CD4-positive, alpha-beta T cell treated with Interleukin-10 for 1 hour (primary cell): ENCODE data around the gene PHOX2A.
"Not testable (repeated sequence)": the region's sequence is repeated elsewhere in the genome, so short reads cannot be mapped to it uniquely, and the experiment has no call there.

Source experiments
- DNase-seq: peaks from one replicate; pipeline ENCODE4 v3.0.0-alpha.2; 2020

The PHOX2A gene

DNA sequence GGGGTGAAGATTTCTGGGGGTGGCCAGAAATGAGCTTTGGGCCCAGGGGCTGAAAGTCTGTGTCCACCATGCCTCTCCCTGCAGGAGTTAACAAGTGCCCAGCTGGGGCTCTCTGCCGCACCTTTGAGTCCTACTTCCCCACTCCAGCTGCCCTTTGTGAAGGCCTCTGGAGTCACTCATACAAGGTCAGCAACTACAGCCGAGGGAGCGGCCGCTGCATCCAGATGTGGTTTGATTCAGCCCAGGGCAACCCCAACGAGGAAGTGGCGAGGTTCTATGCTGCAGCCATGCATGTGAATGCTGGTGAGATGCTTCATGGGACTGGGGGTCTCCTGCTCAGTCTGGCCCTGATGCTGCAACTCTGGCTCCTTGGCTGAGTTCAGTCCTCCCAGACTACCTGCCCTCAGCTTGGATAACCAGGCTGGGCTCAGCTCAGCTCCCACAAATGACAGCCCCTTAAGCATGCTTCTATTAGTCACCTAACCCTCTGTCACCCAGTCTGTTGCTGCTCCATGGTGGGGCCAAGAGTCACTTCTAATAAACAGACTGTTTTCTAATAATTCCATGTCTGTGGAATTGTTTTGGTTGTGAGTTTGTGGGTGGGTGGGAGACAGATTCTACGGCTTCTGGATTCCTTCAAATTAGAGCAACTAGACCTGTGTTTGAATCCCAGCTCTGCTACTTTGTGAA, 22.4 kb downstream of the PHOX2A start:
- DNase-seq = no peak

DNA sequence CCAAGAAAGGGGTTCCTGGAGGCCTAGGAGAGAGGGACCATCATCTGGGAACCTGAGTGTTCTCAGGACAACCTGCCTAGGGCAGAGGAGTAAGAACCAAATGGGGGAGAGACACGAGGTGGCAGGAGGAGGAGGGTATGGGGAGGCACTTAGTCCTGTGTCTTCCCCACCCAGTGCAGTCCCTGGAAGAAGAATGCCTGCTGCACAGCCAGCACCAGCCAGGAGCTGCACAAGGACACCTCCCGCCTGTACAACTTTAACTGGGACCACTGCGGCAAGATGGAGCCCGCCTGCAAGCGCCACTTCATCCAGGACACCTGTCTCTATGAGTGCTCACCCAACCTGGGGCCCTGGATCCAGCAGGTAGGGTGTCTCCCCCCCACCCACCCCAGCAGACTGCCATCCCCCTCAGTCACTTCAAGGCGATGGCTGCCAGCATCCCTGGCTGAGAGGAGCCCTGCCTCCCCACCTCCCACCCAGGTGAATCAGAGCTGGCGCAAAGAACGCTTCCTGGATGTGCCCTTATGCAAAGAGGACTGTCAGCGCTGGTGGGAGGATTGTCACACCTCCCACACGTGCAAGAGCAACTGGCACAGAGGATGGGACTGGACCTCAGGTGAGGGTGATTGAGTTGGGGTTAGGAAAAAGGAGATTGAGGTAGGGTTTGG, 23.1 kb downstream of the PHOX2A start:
- DNase-seq = no peak

DNA sequence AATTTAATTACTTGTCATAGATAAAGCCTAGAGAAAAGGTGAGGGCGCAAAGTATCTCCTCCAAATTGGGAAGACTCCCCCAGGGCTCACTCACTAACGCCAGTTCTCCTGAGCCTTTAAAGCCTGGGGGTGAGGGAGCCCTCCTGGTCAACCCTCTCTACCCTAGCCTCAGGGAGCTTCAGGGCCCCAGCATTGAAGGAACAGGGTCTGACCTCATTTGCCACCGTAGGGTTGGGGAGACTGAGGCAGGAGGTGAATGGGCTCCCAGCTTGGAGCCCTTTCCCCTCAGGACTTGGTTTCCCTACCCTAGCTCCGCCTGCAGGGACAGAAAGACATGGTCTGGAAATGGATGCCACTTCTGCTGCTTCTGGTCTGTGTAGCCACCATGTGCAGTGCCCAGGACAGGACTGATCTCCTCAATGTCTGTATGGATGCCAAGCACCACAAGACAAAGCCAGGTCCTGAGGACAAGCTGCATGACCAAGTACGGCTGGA, 25.7 kb downstream of the PHOX2A start:
- DNase-seq = no peak

DNA sequence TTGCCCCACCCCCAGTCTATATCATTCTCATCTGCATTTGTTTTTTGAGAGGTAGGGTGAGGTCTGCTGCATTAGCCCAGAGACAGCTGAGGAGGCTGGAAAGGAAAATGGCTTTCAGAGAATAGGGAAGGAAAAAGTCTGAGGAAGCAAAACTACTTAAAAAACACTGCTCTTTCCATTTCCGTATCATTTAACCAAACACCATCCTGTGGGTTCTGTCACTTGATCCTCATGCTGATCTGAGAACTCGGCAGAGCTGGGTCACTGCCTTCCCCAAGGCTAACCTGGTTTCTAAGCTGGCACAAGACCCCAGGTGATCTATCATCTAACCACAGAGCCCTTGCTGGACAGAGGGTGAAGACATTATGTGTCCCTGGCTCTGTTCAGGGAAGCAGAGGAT, 26.1 kb downstream of the PHOX2A start:
- DNase-seq = no peak

DNA sequence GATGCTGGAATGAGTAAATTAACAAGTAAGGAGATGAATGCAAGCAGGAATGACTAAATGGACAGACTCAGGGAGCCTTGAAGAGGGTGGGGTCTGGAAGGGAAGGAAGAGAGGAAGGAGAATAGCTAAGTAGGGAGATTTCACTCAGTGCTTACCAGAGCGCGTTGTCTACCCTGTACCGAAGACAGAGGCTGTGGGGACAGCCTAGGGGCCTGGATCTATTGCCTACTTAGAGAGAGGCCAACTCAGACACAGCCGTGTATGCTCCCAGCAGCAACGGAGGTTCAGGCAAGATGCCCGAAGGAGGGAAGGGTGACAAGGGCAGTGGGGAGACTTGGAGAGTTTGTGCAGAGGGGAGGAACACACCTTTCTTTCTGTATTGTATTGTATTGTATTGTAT, 27.3 kb downstream of the PHOX2A start, which contains the start of gene FOLR2:
Gene FOLR2 (plus strand): TSS at position 157 of the 400 bp plus-strand sequence. CDS start 1,791 bp downstream, outside the sequence.
- no peak for DNase-seq

DNA sequence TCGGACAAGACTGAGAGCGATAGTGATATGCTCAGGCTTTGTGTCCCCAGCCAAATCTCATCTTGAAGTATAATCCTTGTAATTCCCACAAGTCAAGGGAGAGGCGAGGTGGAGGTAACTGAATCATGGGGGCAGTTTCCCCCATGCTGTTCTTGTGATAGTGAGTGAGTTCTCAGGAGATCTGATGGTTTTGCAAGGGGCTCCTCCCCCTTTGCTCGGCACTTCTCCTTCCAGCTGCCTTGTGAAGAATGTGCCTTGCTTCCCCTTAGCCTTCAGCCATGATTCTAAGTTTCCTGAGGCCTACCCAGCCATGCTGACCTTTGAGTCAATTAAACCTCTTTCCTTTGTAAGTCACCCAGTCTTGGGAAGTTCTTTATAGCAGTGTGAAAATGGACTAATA, 34.9 kb downstream of the PHOX2A start:
- DNase-seq = no peak

DNA sequence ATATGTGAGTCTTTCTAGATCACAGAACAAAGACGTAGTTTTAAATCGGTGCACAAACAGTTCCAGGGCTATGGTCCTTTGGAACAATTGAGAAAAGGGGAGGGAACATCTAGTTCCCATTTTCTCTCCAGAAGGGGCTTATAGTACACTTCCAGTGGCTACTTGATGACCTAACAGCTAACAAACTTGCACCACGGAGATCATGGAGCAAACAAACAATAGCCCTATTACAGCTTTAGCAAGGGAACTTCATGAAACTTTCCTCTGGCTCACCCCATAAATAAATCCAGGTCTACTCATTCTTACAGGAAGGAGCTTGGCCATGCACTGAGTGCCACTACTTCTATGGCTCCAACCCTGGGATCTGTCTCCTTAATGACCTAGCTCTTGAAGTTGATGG, 35.7 kb downstream of the PHOX2A start:
- no peak for DNase-seq

DNA sequence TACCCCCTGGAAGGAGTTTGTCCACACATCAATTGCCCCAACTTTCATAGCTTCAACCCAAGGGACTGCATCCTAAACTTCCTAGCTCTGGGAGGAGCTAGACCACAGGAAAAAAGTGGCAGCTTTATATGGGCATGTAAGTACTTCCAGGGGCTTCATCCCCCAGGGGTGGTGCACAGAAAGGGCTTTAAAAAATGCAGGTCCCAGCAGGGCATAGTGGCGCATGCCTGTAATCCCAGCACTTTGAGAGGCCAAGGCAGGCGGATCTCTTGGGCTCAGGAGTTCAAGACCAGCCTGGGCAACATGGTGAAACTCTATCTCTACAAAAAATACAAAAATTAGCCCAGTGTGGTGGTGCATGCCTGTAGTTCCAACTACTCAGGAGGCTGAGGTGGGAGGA, 37.2 kb downstream of the PHOX2A start:
- not testable (repeated sequence) for DNase-seq

DNA sequence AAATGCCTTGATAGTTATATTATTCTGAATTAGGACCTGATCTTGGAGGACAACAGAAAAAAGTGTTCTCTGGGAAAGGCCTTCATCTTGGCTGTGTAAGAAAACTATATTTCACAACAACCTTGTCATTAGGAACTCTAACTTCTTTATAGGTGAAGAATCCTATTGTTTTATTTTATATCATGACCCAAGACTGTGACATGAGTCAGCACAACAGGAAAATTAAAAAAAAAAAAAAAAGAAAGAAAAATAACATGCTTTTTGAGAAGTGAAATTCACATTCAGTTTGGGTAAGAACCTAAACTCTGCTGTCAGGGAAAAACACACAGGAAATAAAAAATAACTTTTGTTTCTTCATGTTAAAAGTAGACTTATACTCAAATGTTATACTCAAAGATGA, 39.1 kb downstream of the PHOX2A start:
- DNase-seq = no peak

DNA sequence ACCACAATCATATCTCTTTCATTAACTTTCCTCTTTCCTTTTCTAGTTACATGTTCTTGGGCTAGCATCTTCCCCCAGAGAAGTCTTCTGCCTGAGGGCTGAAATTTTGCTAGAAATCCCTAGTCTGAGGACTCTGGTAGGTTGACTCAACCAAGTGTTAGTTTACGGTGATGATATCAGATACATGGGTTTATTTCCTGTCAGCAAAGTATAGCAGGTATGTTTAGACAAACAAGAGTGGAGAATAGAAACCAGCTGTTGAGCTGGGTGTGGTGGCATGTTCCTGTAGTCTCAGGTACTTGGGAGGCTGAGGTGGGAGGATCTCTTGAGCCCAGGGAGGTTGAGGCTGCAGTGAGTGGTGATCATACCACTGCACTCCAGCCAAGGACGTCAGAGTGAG, 40.8 kb downstream of the PHOX2A start:
- DNase-seq = no peak

DNA sequence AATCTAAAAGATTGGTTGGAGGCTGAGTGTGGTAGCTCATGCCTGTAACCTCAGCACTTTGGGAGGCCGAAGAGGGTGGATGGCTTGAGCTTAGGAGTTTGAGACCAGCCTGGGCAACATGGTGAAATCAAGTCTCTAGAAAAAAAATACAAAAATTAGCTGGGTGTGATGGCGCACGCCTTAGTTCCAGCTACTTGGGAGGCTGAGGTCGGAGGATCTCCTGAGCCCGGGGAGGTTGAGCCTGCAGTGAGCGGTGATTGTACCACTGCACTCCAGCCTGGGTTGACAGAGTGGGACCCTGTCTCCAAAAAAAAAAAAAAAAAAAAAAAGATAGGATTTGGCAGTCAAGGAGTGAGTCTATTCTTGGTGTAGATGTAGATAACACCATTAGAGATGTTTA, 41.4 kb downstream of the PHOX2A start:
- no peak for DNase-seq

DNA sequence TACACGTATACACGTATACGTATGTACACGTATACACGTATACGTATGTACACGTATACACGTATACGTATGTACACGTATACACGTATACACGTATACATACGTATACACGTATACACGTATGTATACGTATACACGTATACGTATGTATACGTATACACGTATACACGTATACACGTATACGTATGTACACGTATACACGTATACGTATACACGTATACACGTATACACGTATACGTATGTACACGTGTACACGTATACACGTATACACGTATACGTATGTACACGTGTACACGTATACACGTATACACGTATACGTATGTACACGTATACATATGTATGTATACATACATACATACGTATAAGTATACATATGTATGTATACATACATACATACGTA, 42.5 kb downstream of the PHOX2A start:
- DNase-seq = not testable (repeated sequence)

DNA sequence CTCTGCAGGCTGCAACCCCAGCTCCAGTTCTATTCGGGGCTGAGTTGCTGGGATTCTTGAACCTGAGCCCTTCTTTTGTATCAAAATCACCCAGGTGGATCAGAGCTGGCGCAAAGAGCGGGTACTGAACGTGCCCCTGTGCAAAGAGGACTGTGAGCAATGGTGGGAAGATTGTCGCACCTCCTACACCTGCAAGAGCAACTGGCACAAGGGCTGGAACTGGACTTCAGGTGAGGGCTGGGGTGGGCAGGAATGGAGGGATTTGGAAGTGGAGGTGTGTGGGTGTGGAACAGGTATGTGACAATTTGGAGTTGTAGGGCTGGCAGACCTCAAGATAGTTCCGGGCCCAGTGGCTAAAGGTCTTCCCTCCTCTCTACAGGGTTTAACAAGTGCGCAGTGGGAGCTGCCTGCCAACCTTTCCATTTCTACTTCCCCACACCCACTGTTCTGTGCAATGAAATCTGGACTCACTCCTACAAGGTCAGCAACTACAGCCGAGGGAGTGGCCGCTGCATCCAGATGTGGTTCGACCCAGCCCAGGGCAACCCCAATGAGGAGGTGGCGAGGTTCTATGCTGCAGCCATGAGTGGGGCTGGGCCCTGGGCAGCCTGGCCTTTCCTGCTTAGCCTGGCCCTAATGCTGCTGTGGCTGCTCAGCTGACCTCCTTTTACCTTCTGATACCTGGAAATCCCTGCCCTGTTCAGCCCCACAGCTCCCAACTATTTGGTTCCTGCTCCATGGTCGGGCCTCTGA, 48.3 kb downstream of the PHOX2A start:
- DNase-seq = no peak

DNA sequence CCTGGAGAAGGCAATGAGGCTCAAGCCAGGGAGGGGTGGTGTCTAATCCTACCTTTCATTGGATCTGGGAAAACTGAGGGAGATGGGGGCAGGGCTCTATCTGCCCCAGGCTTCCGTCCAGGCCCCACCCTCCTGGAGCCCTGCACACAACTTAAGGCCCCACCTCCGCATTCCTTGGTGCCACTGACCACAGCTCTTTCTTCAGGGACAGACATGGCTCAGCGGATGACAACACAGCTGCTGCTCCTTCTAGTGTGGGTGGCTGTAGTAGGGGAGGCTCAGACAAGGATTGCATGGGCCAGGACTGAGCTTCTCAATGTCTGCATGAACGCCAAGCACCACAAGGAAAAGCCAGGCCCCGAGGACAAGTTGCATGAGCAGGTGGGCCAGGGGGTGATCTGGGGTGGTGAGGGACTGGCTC, 52.0 kb downstream of the PHOX2A start, which contains the start of gene FOLR1:
Gene FOLR1 (plus strand): TSS at position 180 of the 421 bp plus-strand sequence. CDS start 34 bp downstream, at position 214.
- no peak for DNase-seq

DNA sequence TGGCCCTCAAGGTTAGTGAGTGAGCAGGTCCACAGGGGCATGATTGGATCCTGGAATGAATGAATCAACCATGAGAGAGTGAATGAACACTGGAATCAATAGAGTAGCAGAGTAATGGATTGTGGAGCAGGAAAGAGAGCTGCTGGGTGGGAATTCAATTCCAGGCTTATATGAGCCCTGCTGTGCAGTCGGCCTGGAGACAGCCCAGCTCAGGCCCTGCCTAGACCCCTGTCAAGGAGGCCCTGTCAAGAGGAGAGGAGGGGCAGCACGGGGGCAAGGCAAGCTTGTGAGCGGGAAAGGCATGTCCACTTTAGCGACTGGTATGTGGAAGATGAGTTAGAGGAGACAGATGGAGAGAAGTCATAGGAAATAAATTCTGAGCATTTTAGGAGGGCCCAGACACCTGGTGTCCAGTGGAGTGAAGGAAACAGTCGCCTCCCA, 53.3 kb downstream of the PHOX2A start:
- DNase-seq = no peak

DNA sequence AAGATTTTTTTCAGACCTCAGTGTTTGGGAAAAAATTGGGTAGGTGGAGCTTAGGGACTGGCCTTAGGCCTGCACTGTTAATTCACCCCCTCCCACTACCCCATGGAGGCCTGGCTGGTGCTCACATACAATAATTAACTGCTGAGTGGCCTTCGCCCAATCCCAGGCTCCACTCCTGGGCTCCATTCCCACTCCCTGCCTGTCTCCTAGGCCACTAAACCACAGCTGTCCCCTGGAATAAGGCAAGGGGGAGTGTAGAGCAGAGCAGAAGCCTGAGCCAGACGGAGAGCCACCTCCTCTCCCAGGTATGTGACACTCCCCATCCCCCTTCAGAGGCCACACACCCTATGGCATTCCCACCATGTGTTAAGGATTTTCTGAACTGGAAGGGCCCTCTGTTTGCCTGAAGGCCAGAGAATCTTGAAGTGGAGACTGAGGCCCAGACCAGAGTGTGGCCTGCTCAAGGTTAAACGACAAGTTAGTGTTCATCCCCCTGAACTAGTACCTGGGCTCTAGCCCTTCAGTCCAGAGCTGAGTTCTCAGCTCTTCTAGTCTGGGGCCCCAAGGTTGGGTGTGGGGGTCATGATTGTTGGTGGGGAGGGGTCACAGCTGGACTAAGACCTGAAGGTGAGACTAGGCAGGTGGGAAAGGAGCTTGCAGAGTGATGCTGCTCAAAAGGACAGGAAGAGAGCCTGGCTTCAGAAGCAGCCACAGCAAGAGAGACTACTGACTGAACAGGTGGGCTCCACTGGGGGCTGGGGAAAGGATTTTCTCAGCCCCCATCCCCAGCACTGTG, 54.3 kb downstream of the PHOX2A start:
- no peak for DNase-seq
